HG02981 (cell line): ENCODE data around the gene ELMO1.

ENCODE experiments used
- ATAC-seq: cut with Tn5 transposase; IDR thresholded peaks from one replicate; pipeline ENCODE4 v1.9.1; 2021; ENCODE audit warnings: mild to moderate bottlenecking, moderate library complexity; ENCODE audit not compliant: unreplicated experiment

Gene ELMO1

GRCh38 chr7:36865019-36865418 lies 583.6 kb downstream of the ELMO1 start:
- no peak for ATAC-seq

DNA sequence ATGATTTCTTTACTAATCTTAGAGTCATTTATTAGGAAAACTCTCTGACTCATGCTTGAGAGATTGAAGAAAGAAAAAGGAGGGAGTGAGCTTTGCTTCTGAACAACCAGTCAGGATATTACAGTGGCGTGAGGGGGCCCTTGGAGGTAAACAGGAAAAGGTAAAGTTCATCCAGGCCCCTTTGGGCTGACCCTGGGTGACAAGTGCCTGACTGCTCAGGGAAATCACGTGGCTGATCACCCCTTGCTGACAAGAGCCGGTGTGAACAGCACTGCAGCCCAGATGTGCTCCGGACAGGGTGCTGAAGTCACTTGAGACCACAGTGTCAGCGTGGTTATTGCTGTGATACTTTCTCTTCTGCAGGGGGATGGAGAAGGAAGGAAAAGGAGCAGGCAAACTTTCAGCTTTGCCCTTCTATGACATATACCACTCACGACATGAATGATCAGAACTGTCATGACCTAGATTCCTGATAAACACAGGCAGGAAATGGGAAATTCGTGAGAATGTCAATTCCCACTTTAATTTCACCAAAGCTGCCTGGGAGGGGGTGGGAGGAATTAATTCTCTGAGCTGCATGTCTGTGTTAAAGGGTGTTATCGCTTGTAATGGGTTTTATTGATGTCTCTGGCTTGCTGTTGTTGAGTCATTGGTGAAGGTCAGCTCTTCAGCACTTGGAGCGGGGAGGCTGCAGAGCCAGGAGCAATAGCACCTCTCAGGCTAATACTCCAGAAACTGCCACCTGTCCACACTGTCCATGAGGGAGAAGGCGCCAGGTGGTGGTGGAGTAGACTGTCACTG lies 584.6 kb downstream of the ELMO1 start:
- no peak for ATAC-seq

- ATAC-seq, result no peak
These were observed 585.8 kb downstream of the ELMO1 start for GRCh38 chr7:36862771-36863261.

GRCh38 chr7:36861656-36862055 lies 587.0 kb downstream of the ELMO1 start:
- no peak for ATAC-seq

GRCh38 chr7:36860681-36861080 lies 588.0 kb downstream of the ELMO1 start:
- ATAC-seq, result no peak

- no peak for ATAC-seq
These were observed 593.3 kb downstream of the ELMO1 start for GRCh38 chr7:36855330-36855729.

DNA sequence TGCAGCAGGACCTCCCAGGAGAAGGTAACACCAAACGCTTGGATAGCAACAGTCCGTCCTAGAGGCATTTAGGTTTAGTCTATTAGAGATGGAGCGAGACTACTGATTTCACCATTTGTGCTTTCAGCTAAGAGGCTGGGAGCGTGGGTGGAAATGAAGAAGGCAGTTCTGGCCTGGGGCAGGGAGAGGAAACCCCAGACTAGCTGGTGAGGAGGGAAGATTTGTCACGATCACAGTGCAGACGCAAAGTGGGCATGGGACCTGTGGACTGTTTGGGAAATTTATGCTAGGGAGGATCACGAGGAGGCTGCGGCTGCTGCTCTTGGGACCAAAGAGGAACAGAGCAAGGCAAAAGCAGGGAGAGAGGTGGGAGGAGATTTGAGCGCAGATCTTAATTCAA lies 594.0 kb downstream of the ELMO1 start:
- no peak for ATAC-seq

- ATAC-seq, result no peak
These were observed 595.7 kb downstream of the ELMO1 start for GRCh38 chr7:36852931-36853330.

GRCh38 chr7:36852017-36852416 lies 596.6 kb downstream of the ELMO1 start:
- ATAC-seq, result no peak

GRCh38 chr7:36851382-36851781 lies 597.3 kb downstream of the ELMO1 start:
- no peak for ATAC-seq

GRCh38 chr7:36847946-36848345 lies 600.7 kb downstream of the ELMO1 start:
- ATAC-seq, result no peak

DNA sequence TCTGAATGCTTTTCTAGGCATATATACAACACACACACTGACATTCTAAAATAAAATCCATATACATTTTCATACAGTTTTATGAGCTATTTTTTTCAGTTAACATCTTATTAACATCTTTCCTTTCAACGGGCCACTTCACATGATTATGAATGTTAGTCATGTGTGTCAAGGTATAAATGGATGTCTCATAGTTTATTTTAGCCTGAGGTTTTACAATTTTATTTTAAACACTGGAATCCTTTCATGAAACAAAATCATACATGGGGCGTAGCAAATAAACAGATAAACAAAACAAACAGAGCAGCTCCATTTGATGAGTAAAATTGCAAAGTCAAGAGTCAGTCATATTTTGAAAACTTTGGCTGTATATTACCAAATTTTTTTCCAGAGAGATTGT lies 604.3 kb downstream of the ELMO1 start:
- ATAC-seq, result no peak

DNA sequence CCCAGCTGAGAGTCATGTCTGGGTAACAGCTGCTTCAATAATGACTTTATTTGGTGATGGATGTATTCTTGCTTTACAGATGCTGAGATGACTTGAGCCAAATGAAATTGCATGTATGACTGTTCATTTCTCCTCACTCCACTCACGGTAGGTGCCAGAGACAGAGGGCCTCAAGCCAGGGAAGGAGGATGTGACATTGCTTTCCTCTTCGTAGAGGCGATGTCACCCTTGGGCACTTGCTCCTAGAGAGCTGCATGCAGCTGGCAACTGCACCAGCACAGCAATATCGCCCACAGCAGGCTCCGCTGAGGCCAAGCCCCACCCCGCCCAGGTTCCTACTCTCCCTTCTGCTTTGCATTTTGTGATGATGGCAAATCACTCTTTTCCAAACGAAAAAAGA lies 607.8 kb downstream of the ELMO1 start:
- ATAC-seq, result no peak

GRCh38 chr7:36838616-36839225 lies 609.9 kb downstream of the ELMO1 start:
- no peak for ATAC-seq

DNA sequence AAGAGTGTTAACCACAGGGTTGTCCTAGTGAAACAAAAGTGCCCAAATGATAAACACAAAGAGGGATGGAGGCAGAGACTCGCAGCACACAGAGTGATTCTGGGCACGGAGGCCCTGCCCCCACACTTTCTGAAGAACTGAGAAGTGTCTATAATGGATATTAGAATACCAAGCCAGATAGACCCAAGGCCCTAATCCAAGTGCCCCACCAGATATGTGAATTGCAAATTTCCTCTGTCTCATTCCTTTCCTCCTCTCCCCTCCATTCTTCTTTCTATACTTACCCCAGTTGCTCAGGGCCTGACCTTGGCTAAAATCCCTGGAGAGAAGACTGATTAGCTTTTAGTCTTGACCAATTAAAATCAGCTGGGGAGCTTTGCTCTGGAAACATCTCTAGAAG lies 617.6 kb downstream of the ELMO1 start:
- ATAC-seq, result no peak

- ATAC-seq, result no peak
These were observed 620.6 kb downstream of the ELMO1 start for GRCh38 chr7:36827726-36828703.

- no peak for ATAC-seq
These were observed 623.2 kb downstream of the ELMO1 start for GRCh38 chr7:36825501-36825900.

DNA sequence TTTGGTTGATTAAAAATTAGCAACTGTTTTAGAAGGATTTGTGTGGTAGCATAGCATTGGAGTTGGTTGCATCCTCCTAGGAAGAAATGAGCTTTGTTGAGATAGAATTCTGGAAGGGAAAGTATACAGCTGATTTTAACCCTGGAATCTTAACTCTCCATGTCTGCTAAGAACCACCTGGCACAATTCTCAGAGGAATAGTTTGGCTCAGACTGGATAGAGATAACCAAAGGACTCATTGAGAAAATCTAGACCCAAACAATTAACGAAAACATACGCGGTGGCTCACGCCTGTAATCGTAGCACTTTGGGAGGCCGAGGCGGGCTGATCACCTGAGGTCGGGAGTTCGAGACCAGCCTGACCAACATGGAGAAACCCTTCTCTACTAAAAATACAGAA lies 625.3 kb downstream of the ELMO1 start:
- ATAC-seq, result no peak

- no peak for ATAC-seq
These were observed 627.0 kb downstream of the ELMO1 start for GRCh38 chr7:36821617-36822016.

DNA sequence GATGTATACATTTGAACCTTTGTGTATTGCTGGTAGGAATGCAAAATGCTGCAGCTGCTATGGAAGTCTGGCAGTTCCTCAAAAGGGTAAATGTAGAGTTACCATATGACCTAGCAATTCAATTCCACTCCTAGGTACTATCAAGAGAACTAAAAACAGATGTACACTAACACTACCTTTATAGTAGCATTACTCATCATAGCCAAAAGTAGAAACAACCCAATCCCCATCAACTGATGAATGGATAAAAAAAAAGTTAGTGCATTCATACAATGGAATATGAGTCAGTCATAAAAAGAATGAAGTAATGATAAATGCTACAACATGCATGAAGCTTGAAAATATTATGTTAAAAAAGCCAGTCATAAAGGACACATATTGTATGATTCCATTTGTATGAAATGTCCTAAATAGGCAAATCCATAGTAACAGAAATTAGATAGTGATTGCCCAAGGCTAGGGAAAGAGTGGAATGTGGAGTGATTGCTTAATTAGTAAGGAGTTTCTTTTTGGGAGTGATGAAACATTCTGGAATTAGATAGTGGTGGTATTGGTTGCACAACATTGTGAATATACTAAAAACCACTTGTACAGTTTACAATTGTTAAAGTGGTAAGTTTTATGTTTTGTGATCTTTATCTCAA lies 628.0 kb downstream of the ELMO1 start:
- no peak for ATAC-seq

GRCh38 chr7:36819639-36820038 lies 629.0 kb downstream of the ELMO1 start:
- ATAC-seq, result no peak
